HG03571 (cell line): ENCODE measurements around the gene MLIP.
"Not testable (repeated sequence)": the region's sequence is repeated elsewhere in the genome, so short reads cannot be mapped to it uniquely, and the experiment has no call there.

ENCODE experiments used
- ATAC-seq: cut with Tn5 transposase; IDR thresholded peaks from one replicate; pipeline ENCODE4 v1.9.1; 2021; ENCODE audit not compliant: unreplicated experiment

Gene MLIP, protein sequence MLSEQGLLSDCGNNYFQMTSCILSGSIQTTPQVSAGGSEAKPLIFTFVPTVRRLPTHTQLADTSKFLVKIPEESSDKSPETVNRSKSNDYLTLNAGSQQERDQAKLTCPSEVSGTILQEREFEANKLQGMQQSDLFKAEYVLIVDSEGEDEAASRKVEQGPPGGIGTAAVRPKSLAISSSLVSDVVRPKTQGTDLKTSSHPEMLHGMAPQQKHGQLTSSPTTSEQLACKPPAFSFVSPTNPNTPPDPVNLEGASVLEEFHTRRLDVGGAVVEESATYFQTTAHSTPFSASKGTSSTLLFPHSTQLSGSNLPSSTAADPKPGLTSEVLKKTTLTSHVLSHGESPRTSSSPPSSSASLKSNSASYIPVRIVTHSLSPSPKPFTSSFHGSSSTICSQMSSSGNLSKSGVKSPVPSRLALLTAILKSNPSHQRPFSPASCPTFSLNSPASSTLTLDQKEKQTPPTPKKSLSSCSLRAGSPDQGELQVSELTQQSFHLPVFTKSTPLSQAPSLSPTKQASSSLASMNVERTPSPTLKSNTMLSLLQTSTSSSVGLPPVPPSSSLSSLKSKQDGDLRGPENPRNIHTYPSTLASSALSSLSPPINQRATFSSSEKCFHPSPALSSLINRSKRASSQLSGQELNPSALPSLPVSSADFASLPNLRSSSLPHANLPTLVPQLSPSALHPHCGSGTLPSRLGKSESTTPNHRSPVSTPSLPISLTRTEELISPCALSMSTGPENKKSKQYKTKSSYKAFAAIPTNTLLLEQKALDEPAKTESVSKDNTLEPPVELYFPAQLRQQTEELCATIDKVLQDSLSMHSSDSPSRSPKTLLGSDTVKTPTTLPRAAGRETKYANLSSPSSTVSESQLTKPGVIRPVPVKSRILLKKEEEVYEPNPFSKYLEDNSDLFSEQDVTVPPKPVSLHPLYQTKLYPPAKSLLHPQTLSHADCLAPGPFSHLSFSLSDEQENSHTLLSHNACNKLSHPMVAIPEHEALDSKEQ

DNA sequence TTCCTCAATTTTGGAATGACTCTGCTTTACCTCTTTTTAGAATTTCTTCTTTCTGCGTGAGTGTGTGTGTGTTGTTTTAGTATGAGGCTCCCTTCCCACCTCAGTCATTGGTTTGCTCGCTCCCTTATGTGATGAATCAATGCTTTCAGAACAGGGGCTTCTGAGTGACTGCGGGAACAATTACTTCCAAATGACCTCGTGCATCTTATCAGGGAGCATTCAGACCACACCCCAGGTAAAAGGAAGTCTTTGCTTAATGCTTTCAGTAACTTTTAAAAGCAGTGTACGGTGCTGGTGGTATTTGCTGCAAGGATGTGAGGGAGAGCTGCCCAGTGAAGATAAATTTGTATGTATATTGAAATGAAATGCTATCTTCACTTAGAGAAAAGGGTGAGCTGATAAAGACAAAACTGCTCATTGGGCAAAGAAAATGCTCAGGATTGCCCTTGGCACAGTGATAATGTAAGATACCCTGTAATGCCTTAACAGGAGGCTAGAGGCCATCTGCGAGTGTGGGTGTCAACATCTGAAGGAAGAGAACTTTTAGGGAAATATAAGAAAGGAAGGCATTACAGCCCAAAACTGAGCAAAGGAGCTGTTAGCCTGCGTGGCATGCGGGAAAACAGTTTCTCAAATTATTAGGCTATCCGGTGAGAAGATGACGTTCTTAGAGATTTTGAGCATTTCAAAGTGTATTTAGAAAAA lies at the start of gene MLIP:
TSS of gene MLIP (plus strand) at position 103 of the 705 bp plus-strand sequence. CDS start at position 140, 37 bp downstream.
- no peak for ATAC-seq

DNA sequence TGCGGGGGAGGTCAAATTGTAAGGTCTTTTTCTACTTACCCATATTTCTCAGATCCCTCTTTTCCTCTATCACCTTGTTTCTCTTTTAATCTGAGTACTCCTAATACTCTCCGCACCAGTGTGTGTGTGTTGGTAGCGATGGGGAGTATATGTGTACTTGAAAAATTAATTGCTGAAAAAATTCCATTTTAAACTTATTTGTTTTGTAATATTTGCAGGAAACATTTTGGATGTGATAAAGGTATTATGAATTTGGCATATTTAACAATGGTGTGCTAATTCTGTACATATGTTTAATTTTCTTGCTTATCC lies 48.1 kb upstream of the MLIP start:
- no peak for ATAC-seq

DNA sequence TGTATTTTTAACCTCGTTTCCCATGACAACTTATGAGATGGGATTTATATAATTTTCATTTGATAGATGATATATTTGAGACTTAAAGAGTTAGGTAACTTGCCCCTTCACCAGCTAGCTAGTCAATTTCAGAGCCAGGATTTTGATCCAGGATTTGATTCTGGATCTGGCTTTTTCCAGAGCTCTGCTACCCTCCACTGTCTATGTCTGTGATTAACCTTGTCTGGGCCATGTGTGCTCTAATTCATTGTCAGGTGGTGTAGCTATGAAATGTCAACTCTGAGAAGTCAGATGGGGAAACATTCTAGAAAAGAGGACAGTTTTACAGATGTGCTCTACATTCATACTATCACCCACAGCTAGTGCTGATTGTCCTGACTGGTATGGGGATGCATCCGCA lies 42.5 kb upstream of the MLIP start:
- no peak for ATAC-seq

DNA sequence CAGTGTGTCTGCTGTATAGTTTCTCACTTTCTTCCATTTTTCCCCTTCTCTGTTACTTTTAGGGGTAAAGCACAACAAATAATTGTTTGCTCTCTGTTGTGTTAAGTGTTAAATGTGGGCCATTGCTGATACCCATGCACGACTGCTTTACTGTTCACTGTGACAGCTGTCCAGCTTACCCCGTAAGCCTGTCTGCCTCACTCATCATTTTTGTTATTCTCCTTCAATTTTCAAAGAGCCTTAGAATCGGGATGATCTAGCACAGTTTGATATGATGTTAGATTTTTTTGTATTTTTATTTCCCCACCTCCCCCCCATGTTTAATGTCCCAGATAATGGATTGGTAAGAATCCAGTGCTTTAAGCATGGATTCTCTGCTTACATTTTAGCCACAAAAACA lies 41.2 kb upstream of the MLIP start:
- no peak for ATAC-seq

DNA sequence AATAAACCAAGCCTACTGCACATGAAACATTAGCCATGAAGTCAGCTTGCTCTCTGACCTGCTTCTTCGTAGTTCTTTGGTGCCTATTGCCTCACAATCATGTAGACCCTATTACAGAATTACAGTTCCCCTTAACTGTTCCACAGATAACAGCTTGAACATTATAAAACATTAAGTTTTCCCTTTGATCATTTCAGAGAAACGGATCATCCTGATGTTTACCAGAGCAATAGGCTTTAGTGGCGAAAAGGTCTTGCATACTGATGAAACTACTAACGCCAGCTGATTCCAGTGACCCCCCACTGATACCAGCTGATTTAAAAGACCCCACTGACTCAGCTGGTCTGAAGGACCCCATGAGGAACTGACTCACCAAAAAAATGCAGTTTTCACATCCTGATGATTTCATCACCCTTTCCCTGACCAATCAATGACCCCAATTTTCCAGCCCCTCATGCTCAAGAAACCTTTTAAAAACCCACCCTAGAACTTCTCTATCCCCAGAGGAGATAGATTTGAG lies 39.4 kb upstream of the MLIP start:
- ATAC-seq: no peak

DNA sequence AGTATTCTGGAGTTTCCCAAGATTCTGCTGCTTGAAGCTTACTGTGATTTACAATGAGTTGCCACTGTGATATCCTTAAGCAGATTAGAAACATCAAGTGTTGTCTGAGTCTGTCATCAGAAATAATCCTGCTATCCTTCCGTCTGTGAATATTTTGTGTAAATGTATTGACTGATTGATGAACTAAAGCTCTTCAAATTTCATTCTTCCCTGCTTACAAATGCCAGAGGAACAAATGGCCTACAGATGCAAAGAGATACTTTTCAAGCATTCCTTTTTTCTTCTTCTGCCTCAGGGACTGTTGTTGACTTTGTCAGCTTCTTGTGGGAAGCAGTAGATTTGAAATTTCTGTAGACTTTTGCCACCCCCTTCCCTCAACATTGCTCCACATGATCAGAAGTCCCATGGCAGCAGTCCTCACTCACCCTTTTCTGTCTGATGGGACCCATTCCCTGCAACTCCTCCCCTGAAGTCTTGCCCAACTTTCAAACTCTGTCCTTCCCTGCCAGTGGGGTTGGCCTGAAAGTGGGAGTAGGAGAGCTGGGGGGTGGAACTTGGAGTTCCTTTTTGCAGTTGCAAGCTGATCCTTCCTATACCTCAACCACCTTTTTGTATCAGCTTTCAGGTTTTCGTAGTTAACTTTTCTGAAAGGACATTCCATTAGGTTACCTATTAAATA lies 38.5 kb upstream of the MLIP start:
- ATAC-seq: no peak

DNA sequence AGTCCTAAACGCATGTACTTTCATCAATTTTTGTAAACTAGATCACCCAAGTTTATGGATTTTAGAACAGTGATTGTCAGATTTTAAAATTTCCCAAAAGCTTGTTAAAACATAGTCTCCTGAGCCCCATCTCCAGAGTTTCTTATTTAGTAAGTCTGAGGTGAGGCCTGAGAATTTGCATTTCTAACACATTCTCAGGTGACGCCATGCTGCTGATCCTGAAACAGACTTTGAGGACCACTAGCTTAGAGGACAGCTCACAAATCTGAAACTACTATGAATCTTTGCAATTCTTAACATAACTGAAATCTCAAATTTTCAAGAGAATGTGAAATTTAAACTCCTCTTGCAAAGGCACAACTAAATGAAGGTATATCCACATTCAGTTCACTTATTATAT lies 37.8 kb upstream of the MLIP start:
- ATAC-seq: no peak

DNA sequence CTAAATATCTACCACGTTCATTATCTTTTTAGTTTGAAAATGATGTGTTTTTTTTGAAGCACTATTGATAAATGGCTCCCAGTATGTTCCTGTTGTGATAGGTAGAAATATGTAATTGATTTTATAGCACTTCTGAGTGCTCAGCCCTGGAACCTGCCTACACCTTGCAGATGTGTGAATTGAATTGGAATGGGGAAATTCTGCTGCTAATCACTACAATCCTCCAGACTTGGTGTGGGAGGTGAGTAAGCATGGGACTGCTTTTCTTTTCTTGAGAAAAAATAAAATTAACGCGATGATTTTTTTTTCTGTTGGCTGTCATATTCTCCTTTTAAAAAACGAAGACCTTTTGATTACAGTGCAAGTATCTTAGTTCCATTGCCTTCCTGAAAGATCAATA lies 37.1 kb upstream of the MLIP start:
- no peak for ATAC-seq

DNA sequence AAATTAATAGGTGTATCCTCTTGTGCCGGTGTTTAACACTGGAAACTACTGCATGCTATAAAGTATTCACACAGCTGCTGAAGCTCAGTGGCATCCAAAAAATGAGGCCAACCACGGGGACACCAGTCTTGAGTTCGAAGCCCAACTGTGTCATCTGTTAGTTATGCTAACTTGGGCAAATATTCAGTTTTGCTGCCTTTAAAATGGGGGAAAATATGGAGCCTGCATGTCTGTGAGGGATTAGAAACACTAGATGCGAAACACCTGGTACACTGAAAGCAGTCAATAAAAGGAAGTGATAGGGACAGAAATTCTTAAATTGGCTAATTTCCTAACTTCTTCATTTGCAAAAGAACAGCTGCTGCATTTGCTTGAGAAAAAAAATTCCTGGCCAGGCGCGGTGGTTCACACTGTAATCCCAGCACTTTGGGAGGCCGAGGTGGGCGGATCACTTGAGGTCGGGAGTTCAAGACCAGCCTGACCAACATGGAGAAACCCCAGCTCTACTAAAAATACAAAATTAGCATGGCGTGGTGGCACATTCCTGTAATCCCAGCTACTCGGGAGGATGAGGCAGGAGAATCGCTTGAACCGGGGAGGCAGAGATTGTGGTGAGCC lies 36.6 kb upstream of the MLIP start:
- ATAC-seq: no peak

DNA sequence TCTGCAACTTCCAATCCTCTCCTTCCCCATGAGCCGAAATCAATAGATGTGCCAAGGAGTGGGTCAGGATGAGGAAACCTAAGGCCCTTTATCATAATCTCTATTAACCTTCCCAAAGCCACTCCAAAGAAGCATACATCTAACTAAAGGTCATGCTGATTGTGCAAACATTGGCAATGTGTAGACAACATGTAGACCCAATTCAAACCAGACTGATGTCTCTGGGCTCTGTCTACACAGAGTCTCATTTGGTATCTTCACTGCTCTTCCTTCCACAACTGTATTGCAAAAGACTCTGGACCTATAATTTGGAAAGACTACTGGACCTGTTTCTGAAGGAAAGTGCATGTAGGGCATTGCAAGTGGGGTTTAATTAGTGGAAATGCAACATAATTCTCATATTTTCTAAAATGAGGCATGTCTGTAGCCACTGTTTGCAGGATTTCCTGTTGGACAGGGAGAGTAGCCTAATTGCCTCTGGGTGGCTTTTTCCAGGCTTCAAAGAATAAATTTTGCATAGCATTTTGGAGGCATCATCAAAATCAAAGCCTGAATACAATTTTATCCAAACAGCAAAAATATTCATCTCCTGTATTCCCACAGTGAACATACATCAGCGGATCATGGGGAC lies 35.0 kb upstream of the MLIP start:
- ATAC-seq: no peak

DNA sequence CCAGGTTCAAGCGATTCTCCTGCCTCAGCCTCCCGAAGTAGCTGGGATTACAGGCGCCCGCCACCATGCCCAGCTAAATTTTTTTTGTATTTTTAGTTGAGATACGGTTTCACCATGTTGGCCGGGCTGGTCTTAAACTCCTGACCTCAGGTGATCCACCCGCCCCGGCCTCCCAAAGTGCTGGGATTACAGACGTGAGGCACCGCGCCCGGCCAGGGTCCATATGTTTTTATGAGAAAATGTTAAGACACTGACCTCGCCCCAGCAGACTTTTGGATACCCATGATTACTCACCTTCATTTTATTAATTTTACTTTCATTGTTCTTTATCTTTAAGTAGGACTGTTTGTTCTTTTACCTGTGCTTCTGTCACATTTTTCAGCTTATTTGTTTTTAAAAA lies 29.7 kb upstream of the MLIP start:
- ATAC-seq: not testable (repeated sequence)

DNA sequence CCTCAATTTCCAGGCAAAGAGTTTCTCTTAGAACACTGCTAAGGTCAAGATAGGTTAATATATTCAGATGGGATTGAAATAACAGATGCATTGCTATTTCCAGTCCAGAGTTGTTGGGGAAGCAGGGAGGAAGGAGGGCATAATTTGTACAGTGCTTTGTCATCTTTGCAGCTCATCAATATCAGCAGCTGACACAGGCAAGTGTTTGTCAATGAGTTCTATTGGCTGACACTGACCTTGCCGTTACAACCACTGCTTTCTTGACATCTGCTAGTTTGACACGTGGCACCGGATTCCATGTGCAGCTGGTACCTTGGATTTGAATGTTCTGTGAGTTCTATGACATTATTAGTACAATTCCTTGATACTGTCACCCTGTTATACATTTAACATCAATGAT lies 28.0 kb upstream of the MLIP start:
- ATAC-seq: no peak

DNA sequence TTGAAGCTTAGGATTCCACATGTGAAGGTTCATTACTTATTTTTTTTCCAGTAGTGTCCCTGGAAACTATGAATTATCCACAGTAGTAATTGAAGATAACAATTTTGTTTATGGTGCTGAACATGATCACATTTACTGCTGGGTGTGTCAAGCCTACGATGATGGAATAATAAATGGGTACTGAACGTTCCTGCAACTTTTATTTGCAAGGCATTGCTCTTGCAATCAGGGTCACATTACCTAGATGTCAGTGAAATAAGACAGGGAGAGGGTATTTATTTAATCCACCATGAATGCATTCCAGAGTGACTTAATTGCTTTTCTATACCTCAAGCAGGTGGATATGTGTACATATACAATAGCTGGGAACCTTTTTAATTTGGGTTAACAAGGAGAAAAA lies 27.0 kb upstream of the MLIP start:
- no peak for ATAC-seq

DNA sequence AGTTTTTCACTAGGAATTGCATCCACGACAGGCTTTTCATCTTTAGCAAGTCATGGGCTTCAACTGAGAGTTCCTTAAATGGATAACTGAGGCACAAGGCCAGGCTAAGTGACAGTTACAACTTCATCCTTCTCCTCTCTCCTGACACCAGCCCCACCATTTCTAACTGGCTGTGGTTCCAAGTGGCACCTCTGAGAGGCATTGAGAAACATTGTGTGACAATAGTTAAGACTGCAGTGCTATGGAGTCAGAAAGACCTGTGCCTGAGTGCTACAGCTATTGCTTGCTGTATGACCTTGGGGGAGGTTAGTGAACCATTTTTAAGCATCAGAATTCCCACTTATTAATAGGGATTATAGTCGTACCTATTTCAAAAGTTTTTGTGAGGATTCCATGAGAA lies 26.2 kb upstream of the MLIP start:
- ATAC-seq: no peak

DNA sequence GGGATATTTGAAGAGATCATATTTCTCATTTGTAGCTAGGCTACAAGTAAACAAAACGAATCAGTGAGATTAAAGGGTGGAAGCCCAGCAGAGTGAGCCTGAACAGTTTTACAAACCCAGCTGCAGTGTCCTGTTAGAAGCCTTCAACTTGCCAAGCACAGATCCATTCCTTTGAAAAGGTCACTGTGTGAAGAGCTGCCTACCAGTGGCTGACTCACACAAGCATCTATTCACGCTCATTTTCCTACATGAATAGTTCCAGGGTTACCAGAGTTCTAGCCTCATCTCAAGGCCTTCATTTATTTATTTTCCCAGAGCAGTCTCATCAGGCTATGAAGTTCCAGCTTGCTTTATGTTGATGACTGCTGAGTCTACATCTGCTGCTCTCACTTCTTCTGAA lies 25.7 kb upstream of the MLIP start:
- no peak for ATAC-seq

DNA sequence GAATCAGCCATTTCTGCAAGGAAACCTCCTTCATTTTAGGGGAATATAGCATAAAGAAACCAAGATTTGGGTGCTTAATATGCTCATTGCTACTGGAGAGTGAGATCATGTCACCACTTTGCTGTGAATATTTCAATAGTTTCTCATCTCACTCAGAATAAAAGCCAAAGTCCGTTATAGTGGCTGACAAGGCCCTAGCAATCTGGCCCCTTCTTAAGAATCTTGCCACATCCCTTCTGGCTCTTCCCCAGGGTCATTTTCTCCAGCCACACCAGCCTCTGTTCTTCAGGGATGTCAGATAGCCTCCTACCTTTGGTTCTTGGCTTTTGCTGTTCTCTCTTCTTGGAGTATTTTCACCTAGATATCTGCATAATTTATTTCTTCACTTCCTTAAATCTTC lies 24.8 kb upstream of the MLIP start:
- ATAC-seq: no peak

DNA sequence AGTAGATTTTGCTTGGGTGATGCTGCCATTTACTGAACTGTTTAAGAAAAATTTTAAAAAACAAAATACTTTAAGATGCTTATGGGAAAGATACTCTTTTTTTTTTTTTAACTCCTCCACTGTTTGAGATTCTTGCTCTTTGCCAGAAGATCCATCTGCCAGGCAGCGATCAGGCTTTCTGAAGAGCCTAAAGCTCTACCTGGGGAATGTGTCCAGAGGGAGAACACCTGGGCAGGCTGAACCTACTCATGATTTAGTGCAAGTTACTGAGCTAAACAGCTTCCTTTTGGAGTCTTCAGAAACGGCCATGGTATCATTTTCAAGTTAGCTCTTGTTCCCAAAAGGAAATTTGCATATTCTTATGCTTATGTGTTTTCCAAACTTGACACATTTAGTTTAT lies 23.5 kb upstream of the MLIP start:
- no peak for ATAC-seq

DNA sequence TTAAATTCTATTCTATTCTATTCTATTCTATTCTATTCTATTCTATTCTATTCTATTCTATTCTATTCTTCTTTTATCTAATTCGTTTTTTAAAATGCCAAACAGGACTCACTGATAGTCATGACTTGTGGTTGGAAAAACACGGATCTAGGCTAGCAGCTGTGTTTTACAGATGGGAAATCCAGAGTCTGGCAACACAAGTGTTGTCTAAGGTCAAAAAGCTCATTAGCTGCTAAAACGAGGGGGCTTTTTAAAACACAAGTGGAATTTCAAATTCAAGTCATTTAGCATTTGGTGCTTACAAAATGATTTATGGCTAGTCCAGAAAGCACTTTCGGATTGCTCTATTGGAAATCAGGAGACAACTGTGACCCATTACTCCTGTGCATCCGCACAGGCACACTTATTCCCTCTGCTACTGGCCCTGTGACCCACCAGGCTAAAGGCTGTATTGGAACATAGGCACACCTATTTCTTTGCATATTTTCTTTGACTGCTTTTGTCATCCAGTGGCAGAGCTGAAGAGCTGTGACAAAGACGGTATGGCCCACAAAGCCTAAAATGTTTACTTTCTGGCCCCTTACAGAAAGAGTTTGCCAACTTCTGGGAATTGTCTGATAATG lies 17.8 kb upstream of the MLIP start:
- no peak for ATAC-seq

DNA sequence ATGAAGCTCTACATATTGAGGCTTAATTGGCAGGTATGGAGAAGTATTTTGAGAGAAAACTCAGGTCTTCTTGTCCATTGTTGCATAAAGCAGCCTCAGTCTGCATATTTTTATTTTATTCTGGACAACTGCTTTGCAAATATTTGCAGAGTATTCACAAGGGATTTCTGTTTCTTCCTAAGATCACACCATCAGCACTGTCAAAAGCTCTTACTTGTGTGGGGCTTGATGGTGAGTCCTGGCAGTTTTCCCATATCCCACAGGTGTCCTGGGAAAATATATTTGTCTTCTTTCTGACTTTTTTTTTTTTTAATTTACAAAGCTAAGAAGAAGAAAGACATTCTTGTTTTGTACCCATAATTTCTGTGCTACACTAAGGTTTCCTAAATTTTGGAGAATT lies 16.9 kb upstream of the MLIP start:
- no peak for ATAC-seq
